Frontal cortex (tissue), 4 donors: ENCODE measurements around the gene CDX1. TPM values are rescaled to one million over a fixed set of nuclear protein-coding genes. Genes with fewer than 3 reads are reported as not detected.
A peak's percentile ranks its signal among the peaks of the same experiment; 100 is the strongest.

Experiments used
- DNase-seq, 2 donors: peaks; one replicate each; pipeline ENCODE4 v3.0.0; 2012; ENCODE audit warnings: low spot score in 2 of 2
- FAIRE-seq: peaks from 2 replicates; lab custom pipeline; 2012; peaks lifted over from hg19 to GRCh38; lab: Jason Lieb, UNC
- total RNA-seq: library from RNA; depleted of rRNA; stranded (reverse); fragments of >200 nt; gene quantifications from one replicate; pipeline ENCODE4 v1.2.3, GENCODE V29; 2014
- donor health status: control.
- donor health status: control.
- donor health status: control.

The CDX1 gene
- total RNA-seq, 1 donor from 2014 or later: not detected

GRCh38 chr5:150177721-150178120 lies 11.1 kb downstream of the CDX1 start:
- DNase-seq (no peak), FAIRE-seq (no peak)

GRCh38 chr5:150178262-150178661 lies 11.7 kb downstream of the CDX1 start:
- no peak for DNase-seq
- no peak for FAIRE-seq

GRCh38 chr5:150179019-150179620 lies 12.5 kb downstream of the CDX1 start:
- DNase-seq: no peak
- FAIRE-seq: no peak

- DNase-seq (peak; percentile 48 to 67), FAIRE-seq (no peak)
Observed at GRCh38 chr5:150180241-150181026, 13.9 kb downstream of the CDX1 start.

- FAIRE-seq (no peak), DNase-seq (no peak)
Observed at GRCh38 chr5:150181027-150181426, 14.4 kb downstream of the CDX1 start.

- FAIRE-seq: no peak
Observed at GRCh38 chr5:150181766-150182545, 15.4 kb downstream of the CDX1 start.

GRCh38 chr5:150182774-150183173 lies 16.2 kb downstream of the CDX1 start:
- FAIRE-seq: no peak
- DNase-seq: no peak

More at GRCh38 chr5:150181766-150182545, 15.4 kb downstream of the CDX1 start:
- no peak for DNase-seq

- FAIRE-seq (no peak), DNase-seq (no peak)
Observed at GRCh38 chr5:150183436-150183835, 16.9 kb downstream of the CDX1 start.

- FAIRE-seq (no peak), DNase-seq (no peak)
Observed at GRCh38 chr5:150184006-150184405, 17.4 kb downstream of the CDX1 start.

- FAIRE-seq (no peak), DNase-seq (no peak)
Observed at GRCh38 chr5:150184990-150185912, 18.7 kb downstream of the CDX1 start.

GRCh38 chr5:150186137-150186536 lies 19.6 kb downstream of the CDX1 start:
- DNase-seq: no peak
- no peak for FAIRE-seq

- DNase-seq (no peak), FAIRE-seq (no peak)
Observed at GRCh38 chr5:150186897-150187296, 20.3 kb downstream of the CDX1 start.

- no peak for FAIRE-seq
Observed at GRCh38 chr5:150188146-150188842, 21.7 kb downstream of the CDX1 start.

GRCh38 chr5:150189326-150189725 lies 22.7 kb downstream of the CDX1 start:
- DNase-seq: no peak
- no peak for FAIRE-seq

More at GRCh38 chr5:150188146-150188842, 21.7 kb downstream of the CDX1 start:
- no peak for DNase-seq

GRCh38 chr5:150189728-150190502 lies 23.3 kb downstream of the CDX1 start, which contains the start of gene SLC6A7:
Gene SLC6A7 (plus strand): TSS chr5:150190062. CDS start chr5:150190328, 266 bp downstream.
- DNase-seq: peak in 1 of 2 donors; percentile 58
- no peak for FAIRE-seq

GRCh38 chr5:150190503-150190979 lies 24.0 kb downstream of the CDX1 start:
- FAIRE-seq (no peak), DNase-seq (no peak)

- FAIRE-seq (no peak), DNase-seq (no peak)
Observed at GRCh38 chr5:150190987-150191386, 24.4 kb downstream of the CDX1 start.

GRCh38 chr5:150192462-150192861 lies 25.9 kb downstream of the CDX1 start:
- FAIRE-seq (no peak), DNase-seq (peak in 1 of 2 donors; percentile 47)
